ENCODE measurements around the gene CNPPD1.
A peak's percentile ranks its signal among the peaks of the same experiment; 100 is the strongest.
"Not testable (repeated sequence)": the region's sequence is repeated elsewhere in the genome, so short reads cannot be mapped to it uniquely, and the experiment has no call there.

CNPPD1 gene

DNA sequence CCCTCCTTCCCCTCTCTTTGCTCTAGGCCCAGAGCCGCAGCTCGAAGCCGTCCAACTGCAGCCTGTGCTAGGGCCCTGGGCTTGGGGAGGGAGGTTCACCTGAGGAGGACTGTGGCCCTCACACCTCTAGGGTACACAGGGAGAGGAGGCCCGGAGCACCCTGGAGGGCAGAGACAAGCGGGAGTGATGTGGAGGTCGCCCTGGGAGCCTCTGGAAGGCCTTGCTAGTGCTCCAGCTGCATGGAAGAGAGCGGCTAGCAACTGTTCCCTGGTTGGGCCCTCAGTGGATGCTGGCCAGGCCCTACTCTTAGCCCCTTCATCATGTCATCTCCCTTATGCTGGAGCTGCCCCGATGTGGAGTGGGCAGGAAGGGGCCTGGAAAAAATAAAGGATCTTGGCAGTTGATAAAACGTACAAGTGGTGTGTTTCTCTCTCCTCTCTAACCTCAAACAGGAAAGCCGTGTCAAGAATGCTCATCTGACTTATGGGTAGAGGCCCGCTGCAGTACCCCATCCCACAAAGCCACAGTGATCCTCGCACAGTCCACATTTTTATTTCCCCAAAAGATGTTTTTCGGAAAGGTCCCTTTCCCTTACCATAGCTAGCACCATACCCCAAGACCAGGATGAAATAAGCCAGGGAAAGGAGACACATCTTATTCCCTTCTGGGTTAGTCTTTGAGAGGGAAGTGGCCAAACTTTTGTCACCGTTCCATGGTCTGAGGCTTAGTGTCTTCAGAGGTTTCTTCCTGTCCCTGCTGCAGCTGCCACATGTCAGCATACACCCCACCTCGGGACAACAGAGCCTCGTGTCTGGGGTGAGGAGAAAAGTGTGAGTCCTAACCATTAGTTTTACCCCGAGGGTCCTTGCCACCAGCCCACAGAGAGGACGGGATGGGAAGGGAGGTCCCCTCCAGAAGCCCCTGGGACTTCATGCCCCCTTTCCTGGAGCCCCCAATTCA lies 32.8 kb upstream of the CNPPD1 start:
- no peak for DNase-seq (ENCODE audit: low read depth, low spot score)
- H3K27ac ChIP-seq, result no peak overlapping the region

GRCh38 chr2:219207884-219208740 lies 31.4 kb upstream of the CNPPD1 start:
- no peak for DNase-seq (ENCODE audit: low read depth, low spot score)
- H3K27ac ChIP-seq, result peak overlapping the region; percentile 79

- no peak for DNase-seq (ENCODE audit: low read depth, low spot score)
- H3K27ac ChIP-seq, result peak overlapping the region; percentile 79
These were observed 30.6 kb upstream of the CNPPD1 start for GRCh38 chr2:219207134-219207883.

GRCh38 chr2:219206328-219207133 lies 29.8 kb upstream of the CNPPD1 start, which contains the start of gene ZFAND2B:
TSS of gene ZFAND2B (plus strand) at chr2:219206782. CDS start at chr2:219206988, 206 bp downstream.
- peak within 1 kb of the TSS; percentile 79 for H3K27ac ChIP-seq
- peak; percentile 59 for DNase-seq (ENCODE audit: low read depth, low spot score)

DNA sequence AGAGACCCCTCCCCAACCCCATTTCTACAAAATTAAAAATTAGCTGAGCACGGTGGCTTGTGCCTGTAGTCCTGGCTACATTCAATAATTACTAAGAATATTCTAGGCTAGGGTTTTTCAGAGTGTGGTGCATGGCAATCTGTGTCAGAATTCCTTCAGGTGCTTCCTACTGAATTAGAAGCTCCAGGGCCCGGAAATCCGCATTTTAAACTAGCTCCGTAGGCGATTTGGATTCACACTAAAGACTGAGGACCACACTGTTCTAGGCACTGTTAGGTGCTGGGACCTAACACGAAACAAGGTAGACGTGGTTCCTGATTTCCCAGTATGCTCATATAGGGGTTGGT lies 29.2 kb upstream of the CNPPD1 start:
- H3K27ac ChIP-seq, result peak overlapping the region; percentile 79
- no peak for DNase-seq (ENCODE audit: low read depth, low spot score)

DNA sequence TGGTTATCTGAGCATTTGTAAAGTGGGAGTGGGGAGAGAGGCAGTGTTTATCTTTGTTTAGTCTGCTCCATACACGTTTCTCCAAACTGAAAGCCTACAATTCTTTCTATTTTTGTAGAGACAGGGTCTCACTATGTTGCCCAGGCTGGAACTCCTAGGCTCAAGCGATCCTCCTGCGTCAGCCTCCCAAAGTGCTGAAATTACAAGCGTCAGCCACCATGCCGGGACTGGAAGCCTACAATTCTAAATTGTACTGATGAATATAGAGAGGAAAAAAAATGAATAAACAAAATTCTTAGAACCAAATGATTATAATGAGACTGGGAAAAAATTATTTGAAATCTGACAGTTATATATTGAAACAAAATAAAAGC lies 28.4 kb upstream of the CNPPD1 start:
- DNase-seq (ENCODE audit: low read depth, low spot score), result no peak
- H3K27ac ChIP-seq, result no peak overlapping the region

DNA sequence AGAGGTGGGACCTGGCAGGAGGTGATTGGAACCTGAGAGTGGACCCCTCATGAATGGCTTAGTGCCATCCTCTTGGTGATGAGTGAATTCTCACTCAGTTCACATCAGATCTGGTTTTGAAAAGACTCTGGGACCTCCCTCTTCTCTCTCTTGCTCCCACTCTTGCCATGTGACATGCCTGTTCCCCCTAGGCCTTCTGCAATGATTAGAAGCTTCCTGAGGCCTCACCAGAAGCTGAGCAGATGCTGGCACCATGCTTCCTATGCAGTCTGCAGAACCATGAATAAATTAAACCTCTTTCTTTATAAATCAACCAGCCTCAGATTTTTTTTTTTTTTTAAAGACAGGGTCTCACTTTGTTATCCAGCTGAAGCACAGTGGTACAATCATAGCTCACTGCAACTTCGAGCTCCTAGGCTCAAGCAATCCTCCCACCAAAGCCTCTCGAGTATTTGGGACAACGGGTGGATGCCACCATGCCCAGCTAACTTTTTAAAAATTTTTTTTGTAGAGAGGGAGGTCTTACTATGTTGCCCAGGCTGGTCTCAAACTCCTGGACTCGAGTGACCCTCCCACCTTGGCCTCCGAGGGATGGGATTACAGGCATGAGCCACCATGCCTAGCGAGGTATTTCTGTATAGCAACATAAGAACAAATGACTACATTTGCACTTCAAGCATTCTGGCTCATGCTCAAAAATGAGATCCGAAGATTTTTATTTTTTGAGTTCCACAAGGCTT lies 27.9 kb upstream of the CNPPD1 start:
- no peak for DNase-seq (ENCODE audit: low read depth, low spot score)
- H3K27ac ChIP-seq, result no peak overlapping the region

DNA sequence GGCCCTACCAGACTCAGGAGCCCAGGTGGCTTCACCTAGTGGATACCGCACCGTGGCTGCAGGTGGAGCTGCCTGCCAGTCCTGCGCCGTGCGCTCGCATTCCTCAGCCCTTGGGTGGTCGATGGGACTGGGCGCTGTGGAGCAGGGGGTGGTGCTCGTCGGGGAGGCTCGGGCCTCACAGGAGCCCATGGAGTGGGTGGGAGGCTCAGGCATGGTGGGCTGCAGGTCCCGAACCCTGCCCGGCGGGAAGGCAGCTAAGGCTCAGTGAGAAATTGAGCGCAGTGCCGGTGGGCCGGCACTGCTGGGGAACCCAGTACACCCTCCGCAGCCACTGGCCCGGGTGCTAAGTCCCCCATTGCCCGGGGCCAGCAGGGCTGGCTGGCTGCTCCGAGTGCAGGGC lies 24.6 kb upstream of the CNPPD1 start:
- not testable (repeated sequence) for DNase-seq (ENCODE audit: low read depth, low spot score); H3K27ac ChIP-seq

DNA sequence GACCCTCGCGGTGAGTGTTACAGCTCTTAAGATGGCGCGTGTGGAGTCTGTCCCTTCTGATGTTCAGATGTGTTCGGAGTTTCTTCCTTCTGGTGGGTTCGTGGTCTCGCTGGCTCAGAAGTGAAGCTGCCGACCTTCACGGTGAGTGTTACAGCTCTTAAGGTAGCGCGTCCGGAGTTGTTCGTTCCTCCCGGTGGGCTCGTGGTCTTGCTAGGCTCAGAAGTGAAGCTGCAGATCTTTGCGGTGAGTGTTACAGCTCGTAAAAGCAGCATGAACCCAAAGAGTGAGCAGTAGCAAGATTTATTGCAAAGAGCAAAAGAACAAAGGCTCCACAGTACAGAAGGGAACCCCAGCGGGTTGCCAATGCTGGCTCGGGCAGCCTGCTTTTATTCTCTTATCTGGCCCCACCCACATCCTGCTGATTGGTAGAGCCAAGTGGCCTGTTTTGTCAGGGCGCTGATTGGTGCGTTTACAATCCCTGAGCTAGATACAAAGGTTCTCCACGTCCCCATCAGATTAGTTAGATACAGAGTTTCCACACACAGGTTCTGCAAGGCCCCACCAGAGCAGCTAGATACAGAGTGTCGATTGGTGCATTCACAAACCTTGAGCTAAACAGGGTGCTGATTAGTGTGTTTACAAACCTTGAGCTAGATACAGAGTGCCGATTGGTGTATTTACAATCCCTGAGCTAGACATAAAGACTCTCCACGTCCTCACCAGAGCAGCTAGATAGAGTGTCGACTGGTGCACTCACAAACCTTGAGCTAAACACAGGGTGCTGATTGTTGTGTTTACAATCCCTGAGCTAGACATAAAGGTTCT lies 24.0 kb upstream of the CNPPD1 start:
- not testable (repeated sequence) for H3K27ac ChIP-seq; DNase-seq (ENCODE audit: low read depth, low spot score)

GRCh38 chr2:219199470-219200211 lies 22.9 kb upstream of the CNPPD1 start:
- no peak overlapping the region for H3K27ac ChIP-seq
- DNase-seq (ENCODE audit: low read depth, low spot score), result no peak

GRCh38 chr2:219198974-219199373 lies 22.2 kb upstream of the CNPPD1 start:
- no peak for DNase-seq (ENCODE audit: low read depth, low spot score)
- no peak overlapping the region for H3K27ac ChIP-seq

DNA sequence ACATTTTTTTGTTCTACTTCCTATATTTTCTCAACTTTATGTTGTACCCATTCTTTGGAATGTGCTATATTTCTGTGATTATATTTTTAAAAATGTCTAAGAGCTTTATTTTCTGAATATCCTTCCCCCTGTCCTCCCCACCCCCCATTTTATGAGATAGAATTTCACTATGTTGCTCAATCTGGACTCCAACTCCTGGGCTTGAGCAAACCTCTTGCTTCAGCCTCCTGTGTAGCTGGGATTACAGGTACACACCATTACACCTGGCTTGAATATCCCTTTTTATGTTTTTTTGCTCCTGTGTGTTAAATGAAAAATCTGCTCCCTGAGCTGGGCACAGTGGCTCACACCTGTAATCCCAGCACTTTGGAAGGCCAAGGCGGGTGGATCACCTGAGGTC lies 20.7 kb upstream of the CNPPD1 start:
- no peak for DNase-seq (ENCODE audit: low read depth, low spot score)
- H3K27ac ChIP-seq, result no peak overlapping the region

- DNase-seq (ENCODE audit: low read depth, low spot score), result no peak
- H3K27ac ChIP-seq, result no peak overlapping the region
These were observed 10.2 kb upstream of the CNPPD1 start for GRCh38 chr2:219186754-219187456.

- no peak for DNase-seq (ENCODE audit: low read depth, low spot score)
- no peak overlapping the region for H3K27ac ChIP-seq
These were observed 7.4 kb upstream of the CNPPD1 start for GRCh38 chr2:219184121-219184520.

DNA sequence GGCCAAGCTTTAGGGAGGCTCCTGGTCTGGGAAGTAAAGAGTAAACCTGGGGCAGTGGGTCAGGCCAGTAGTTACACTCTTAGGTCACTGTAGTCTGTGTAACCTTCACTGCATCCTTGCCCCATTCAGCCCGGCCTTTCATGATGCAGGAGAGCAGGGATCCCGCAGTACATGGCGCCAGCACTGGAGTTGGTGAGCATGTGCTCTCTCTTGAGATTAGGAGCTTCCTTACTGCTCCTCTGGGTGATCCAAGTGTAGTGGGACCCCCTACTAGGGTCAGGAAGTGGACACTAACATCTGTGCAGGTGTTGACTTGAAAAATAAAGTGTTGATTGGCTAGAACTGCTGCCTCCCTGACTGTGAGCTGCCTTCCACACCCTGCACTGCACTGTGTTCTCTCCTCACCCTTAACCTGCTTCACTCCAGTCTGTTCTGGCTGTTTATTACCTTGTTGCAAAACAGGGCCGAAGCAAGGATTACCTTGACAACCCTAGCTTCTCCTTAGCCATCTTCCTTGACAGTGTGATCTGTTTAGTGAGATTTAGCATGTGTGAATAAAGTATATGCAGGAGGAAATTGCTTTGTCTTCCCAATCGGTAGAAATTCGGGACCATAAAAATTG lies 6.5 kb upstream of the CNPPD1 start:
- DNase-seq (ENCODE audit: low read depth, low spot score), result no peak
- H3K27ac ChIP-seq, result no peak overlapping the region

GRCh38 chr2:219182331-219183150 lies 5.8 kb upstream of the CNPPD1 start:
- DNase-seq (ENCODE audit: low read depth, low spot score), result no peak
- H3K27ac ChIP-seq, result no peak overlapping the region

Data from epithelial cell of prostate (primary cell).